ENCODE measurements around the gene EFCAB6.

- no peak for TF ChIP-seq CTCF (IDR thresholded peaks at IDR 0.05)
- TF ChIP-seq POLR2A (IDR thresholded peaks at IDR 0.05), result no peak
Observed at GRCh38 chr22:43821606-43822425, 9.7 kb upstream of the EFCAB6 start.

All from right lobe of liver (tissue), 4 donors.